Measurements from ENCODE around the gene CERS3.

CERS3 gene

DNA sequence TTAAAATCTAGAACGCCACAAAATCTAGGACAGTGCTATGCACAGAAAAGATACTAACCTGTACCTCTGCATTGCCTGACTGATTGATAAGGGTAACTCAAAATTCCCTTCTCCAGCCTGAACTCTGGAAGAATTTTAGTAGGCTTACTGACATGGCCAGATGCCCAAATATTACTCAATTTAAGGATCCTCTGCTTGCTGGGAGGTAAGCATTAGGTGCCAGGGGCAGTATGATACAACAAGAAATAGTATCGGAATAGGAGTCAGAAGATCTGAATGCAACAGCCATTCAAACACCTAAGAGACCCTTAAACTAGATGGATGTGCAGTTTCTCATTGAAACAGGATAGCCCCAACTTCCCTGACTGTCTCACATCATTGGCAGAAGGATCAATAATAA, 45.4 kb downstream of the CERS3 start:
- H3K9ac ChIP-seq, result no peak overlapping the region
- H3K9me3 ChIP-seq (ENCODE audit: control insufficient read depth, low read length), result no peaks in the 10 kb centered on the region
- no peak overlapping the region for H3K27ac ChIP-seq
- H3K36me3 ChIP-seq (ENCODE audit: control insufficient read depth, insufficient read depth, low read length), result no peaks in the 10 kb centered on the region
- no peak overlapping the region for H3K4me2 ChIP-seq (ENCODE audit: low read length)
- H2AFZ ChIP-seq, result no peak overlapping the region
- H3K79me2 ChIP-seq, result no peaks in the 10 kb centered on the region
- H3K4me3 ChIP-seq (ENCODE audit: low read depth, low read length), result no peak overlapping the region
- no peaks in the 10 kb centered on the region for H3K27me3 ChIP-seq (ENCODE audit: control insufficient read depth, insufficient read depth, low read length)
- TF ChIP-seq, protein P1, sequence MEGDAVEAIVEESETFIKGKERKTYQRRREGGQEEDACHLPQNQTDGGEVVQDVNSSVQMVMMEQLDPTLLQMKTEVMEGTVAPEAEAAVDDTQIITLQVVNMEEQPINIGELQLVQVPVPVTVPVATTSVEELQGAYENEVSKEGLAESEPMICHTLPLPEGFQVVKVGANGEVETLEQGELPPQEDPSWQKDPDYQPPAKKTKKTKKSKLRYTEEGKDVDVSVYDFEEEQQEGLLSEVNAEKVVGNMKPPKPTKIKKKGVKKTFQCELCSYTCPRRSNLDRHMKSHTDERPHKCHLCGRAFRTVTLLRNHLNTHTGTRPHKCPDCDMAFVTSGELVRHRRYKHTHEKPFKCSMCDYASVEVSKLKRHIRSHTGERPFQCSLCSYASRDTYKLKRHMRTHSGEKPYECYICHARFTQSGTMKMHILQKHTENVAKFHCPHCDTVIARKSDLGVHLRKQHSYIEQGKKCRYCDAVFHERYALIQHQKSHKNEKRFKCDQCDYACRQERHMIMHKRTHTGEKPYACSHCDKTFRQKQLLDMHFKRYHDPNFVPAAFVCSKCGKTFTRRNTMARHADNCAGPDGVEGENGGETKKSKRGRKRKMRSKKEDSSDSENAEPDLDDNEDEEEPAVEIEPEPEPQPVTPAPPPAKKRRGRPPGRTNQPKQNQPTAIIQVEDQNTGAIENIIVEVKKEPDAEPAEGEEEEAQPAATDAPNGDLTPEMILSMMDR (IDR thresholded peaks at IDR 0.05), result no peak
- H3K4me1 ChIP-seq, result no peaks in the 10 kb centered on the region

DNA sequence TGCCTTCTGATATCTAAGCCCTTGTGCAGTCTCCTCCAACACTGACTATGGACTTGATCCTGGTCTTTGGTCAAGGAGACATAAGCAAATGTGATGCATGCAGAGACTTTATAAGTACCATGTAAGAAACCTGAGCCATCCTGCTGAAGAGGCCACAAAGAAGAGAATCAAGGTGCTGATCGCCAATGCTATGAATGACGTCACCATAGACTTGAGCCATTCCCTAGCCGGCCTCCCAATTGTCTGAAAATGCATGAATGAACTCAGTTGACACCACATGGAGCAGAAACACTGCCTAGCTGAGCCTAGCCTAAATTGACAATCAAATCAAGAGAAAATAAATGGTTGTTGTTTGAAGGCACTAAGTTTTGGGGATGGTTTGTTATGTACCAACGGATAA, 51.9 kb downstream of the CERS3 start:
- H3K4me2 ChIP-seq (ENCODE audit: low read length), result no peak overlapping the region
- TF ChIP-seq, protein P1 (IDR thresholded peaks at IDR 0.05), result no peak
- H3K4me3 ChIP-seq (ENCODE audit: low read depth, low read length), result no peak overlapping the region
- H3K79me2 ChIP-seq, result no peaks in the 10 kb centered on the region
- H3K27ac ChIP-seq, result no peak overlapping the region
- no peaks in the 10 kb centered on the region for H3K36me3 ChIP-seq (ENCODE audit: control insufficient read depth, insufficient read depth, low read length)
- H3K9me3 ChIP-seq (ENCODE audit: control insufficient read depth, low read length), result no peaks in the 10 kb centered on the region
- H3K9ac ChIP-seq, result no peak overlapping the region
- no peaks in the 10 kb centered on the region for H3K4me1 ChIP-seq
- no peak overlapping the region for H2AFZ ChIP-seq
- H3K27me3 ChIP-seq (ENCODE audit: control insufficient read depth, insufficient read depth, low read length), result no peaks in the 10 kb centered on the region

DNA sequence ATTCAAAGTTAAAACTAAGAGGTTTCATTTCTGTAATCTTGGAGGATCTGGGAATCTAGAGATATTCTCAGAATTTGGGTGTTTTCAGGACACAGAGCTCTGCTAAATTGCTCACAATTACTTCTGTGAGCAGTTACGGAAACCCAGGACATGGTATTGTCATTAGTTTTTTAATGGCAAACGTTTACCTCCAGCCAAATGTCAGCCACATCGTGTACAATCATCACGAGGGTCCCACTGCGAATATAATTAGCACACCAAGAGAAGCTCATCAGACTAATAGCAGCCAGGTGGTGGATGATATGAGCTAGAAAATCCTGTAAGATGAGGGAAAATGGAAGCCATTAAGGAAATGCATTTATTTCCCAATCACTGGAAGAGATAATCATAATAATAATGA, 56.0 kb downstream of the CERS3 start:
- no peak overlapping the region for H3K27ac ChIP-seq
- no peaks in the 10 kb centered on the region for H3K79me2 ChIP-seq
- H3K27me3 ChIP-seq (ENCODE audit: control insufficient read depth, insufficient read depth, low read length), result no peaks in the 10 kb centered on the region
- no peak overlapping the region for H3K4me3 ChIP-seq (ENCODE audit: low read depth, low read length)
- no peaks in the 10 kb centered on the region for H3K4me1 ChIP-seq
- H3K9me3 ChIP-seq (ENCODE audit: control insufficient read depth, low read length), result no peaks in the 10 kb centered on the region
- TF ChIP-seq, protein P1 (IDR thresholded peaks at IDR 0.05), result no peak
- no peak overlapping the region for H3K4me2 ChIP-seq (ENCODE audit: low read length)
- H3K9ac ChIP-seq, result no peak overlapping the region
- H3K36me3 ChIP-seq (ENCODE audit: control insufficient read depth, insufficient read depth, low read length), result no peaks in the 10 kb centered on the region
- H2AFZ ChIP-seq, result no peak overlapping the region

DNA sequence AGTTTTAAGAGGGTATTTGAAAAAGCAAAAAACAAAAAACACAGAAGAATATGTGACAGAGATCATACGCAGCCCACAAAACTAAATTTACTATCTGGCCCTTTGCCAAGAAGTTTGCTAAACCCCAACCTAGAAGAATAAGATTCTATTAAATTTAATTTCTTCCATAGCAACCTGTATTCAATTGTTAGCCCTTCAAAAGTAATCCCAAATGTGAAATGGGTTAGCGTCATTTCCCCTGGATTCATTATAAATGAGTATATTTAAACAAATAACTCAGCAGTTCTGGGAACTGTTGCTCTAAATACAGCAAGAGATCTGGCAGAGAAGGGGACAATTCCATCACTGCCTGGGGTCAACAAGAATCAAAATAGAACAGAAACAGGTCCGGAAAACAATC, 56.8 kb downstream of the CERS3 start:
- Histone ChIP-seq H3K79me2 (no peaks in the 10 kb centered on the region), H3K4me3 (ENCODE audit: low read depth, low read length) (no peak overlapping the region), H3K9me3 (ENCODE audit: control insufficient read depth, low read length) (no peaks in the 10 kb centered on the region), H2AFZ (no peak overlapping the region), H3K4me2 (ENCODE audit: low read length) (no peak overlapping the region), H3K9ac (no peak overlapping the region), H3K36me3 (ENCODE audit: control insufficient read depth, insufficient read depth, low read length) (no peaks in the 10 kb centered on the region), H3K4me1 (no peaks in the 10 kb centered on the region), H3K27ac (no peak overlapping the region), H3K27me3 (ENCODE audit: control insufficient read depth, insufficient read depth, low read length) (no peaks in the 10 kb centered on the region)
- TF ChIP-seq, protein P1 (IDR thresholded peaks at IDR 0.05), result no peak

DNA sequence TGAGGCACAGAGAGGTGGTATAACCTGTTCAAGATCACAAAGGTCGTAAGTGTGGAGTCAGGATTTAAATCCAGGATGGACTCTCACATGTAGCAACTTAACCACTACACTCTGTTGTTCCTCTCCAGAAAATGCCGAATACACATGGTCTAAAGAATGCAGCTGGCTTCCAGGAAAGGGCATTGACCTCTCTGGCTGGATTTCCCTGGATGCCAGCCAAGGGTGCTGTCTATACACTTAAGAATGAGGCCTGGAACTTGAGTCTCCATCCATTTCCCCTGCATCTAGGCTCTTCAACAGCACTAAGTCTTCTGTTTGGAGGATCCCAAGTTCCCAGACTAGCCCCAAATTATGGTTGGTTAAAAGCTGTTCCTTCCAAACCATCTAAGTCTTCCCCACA, 60.5 kb downstream of the CERS3 start:
- Histone ChIP-seq H3K4me1 (no peaks in the 10 kb centered on the region), H3K27ac (no peak overlapping the region), H3K9me3 (ENCODE audit: control insufficient read depth, low read length) (no peaks in the 10 kb centered on the region), H3K36me3 (ENCODE audit: control insufficient read depth, insufficient read depth, low read length) (no peaks in the 10 kb centered on the region), H2AFZ (no peak overlapping the region), H3K79me2 (no peaks in the 10 kb centered on the region), H3K27me3 (ENCODE audit: control insufficient read depth, insufficient read depth, low read length) (no peaks in the 10 kb centered on the region), H3K4me2 (ENCODE audit: low read length) (no peak overlapping the region), H3K9ac (no peak overlapping the region), H3K4me3 (ENCODE audit: low read depth, low read length) (no peak overlapping the region)
- TF ChIP-seq, protein P1 (IDR thresholded peaks at IDR 0.05), result no peak
